K562 (cell line): ENCODE measurements around the gene SMARCC1. TPM values are rescaled to one million over a fixed set of nuclear protein-coding genes. Genes with fewer than 3 reads are reported as not detected.

Experiments
- ATAC-seq: fragments of 200-7000 bp; cut with Tn5 transposase; 3 replicates; pipeline ENCODE4 v1.9.1; 2020; ENCODE audit warnings: moderate library complexity
- BruUV-seq: library from RNA; stranded (reverse); fragments of 400-500 nt; replicated peaks from 2 replicates; lab custom pipeline; 2021; lab: Mats Ljungman, UMichigan
- CTCF ChIA-PET: fragments of 300-600 bp; formaldehyde crosslinking; extraction: SDS; loops from one replicate; lab custom pipeline; 2021; ENCODE audit warnings: low intra/inter-chr PET ratio; lab: Yijun Ruan, JAX
- POLR2A ChIA-PET: fragments of 300-600, 350-650 bp; sonication (Branson Sonifier 250); formaldehyde crosslinking; extraction: SDS; loops from one replicate; lab custom pipeline; 2021; ENCODE audit warnings: antibody characterized with exemption, inconsistent platforms; lab: Yijun Ruan, JAX
- DNase-seq, 4 experiments: peaks; one replicate each; pipeline versions ENCODE4 v3.0.0 to v3.0.0-alpha.2; 2011 to 2018; ENCODE audit warnings: low spot score in 3 of 4, mixed read lengths in 3 of 4; ENCODE audit errors: extremely low read depth in 1 of 4
- FAIRE-seq: peaks from 2 replicates; lab custom pipeline; 2011; peaks lifted over from hg19 to GRCh38; lab: Jason Lieb, UNC
- H2AFZ ChIP-seq: 2 replicates; pipeline ENCODE4 v1.6.0; 2011; ENCODE audit warnings: low read depth, low read length, control low read depth, inconsistent platforms
- H3K27ac ChIP-seq: fragments of 200-600 bp; 3 replicates; pipeline ENCODE4 v1.8.0; 2011; ENCODE audit warnings: low read depth, mild to moderate bottlenecking, control low read depth, inconsistent platforms, low read length, moderate library complexity, mixed read lengths; ENCODE audit errors: extremely low read depth
- H3K27me3 ChIP-seq, 2 experiments: fragments of 300-600 bp in 1 of 2; 2 replicates in 1 of 2; 3 replicates in 1 of 2; pipeline versions ENCODE4 v1.6.0 to v1.8.0; 2011; ENCODE audit warnings: inconsistent platforms in 2 of 2, low read length in 2 of 2, mild to moderate bottlenecking in 1 of 2, mixed read lengths in 1 of 2, moderate library complexity in 1 of 2; ENCODE audit not compliant: control insufficient read depth in 2 of 2, insufficient read depth in 2 of 2
- H3K36me3 ChIP-seq: fragments of 300-600 bp; 3 replicates; pipeline ENCODE4 v1.8.0; 2011; ENCODE audit warnings: mild to moderate bottlenecking, low read length, inconsistent platforms; ENCODE audit not compliant: control insufficient read depth, insufficient read depth
- H3K4me1 ChIP-seq, 2 experiments: fragments of 200-600 bp in 1 of 2; replicated peaks in 1 of 2; 2 replicates in 1 of 2; 3 replicates in 1 of 2; pipeline versions ENCODE4 v1.5.1 to v1.8.0; 2011; ENCODE audit warnings: inconsistent platforms in 2 of 2, low read length in 2 of 2, mild to moderate bottlenecking in 1 of 2, mixed read lengths in 1 of 2, moderate library complexity in 1 of 2; ENCODE audit not compliant: control insufficient read depth in 2 of 2, insufficient read depth in 2 of 2
- H3K4me2 ChIP-seq: 2 replicates; pipeline ENCODE4 v1.6.1; 2011; ENCODE audit warnings: low read length, control low read depth, inconsistent platforms, mixed read lengths; ENCODE audit not compliant: insufficient read depth
- H3K4me3 ChIP-seq: fragments of 200-600 bp; sonication (generic), shearing (Covaris generic); 2 replicates; pipeline ENCODE4 v1.5.1; 2016; ENCODE audit warnings: control low read depth, inconsistent platforms
- H3K79me2 ChIP-seq: fragments of 200-600 bp; 3 replicates; pipeline ENCODE4 v1.8.0; 2011; ENCODE audit warnings: low read length, inconsistent platforms; ENCODE audit not compliant: control insufficient read depth, insufficient read depth
- H3K9ac ChIP-seq, 2 experiments: 2 replicates each; pipeline versions ENCODE4 v1.6.0 to v1.6.1; 2011; ENCODE audit warnings: low read depth in 2 of 2, low read length in 2 of 2, control low read depth in 1 of 2, inconsistent platforms in 1 of 2, mild to moderate bottlenecking in 1 of 2, mixed read lengths in 1 of 2; ENCODE audit not compliant: insufficient read depth in 1 of 2
- H3K9me1 ChIP-seq: one replicate; pipeline ENCODE4 v1.6.0; 2011; ENCODE audit warnings: inconsistent platforms, mild to moderate bottlenecking, low read length, moderate library complexity; ENCODE audit not compliant: control insufficient read depth, insufficient read depth
- H3K9me3 ChIP-seq: replicated peaks from 2 replicates; pipeline ENCODE4 v1.5.1; 2011; ENCODE audit warnings: low read depth, low read length, inconsistent platforms; ENCODE audit not compliant: control insufficient read depth, insufficient read depth
- H4K20me1 ChIP-seq: replicated peaks from 2 replicates; pipeline ENCODE4 v1.6.1; 2011; ENCODE audit warnings: low read length, inconsistent platforms, mixed read lengths; ENCODE audit not compliant: control insufficient read depth, insufficient read depth
- ATF7 ChIP-seq: fragments of 450-650 bp; IDR thresholded peaks from 2 replicates; pipeline ENCODE4 v1.7.1; 2014; ENCODE audit warnings: mild to moderate bottlenecking, moderate library complexity
- FOSL1 ChIP-seq: fragments of 200-800 bp; sonication (Bioruptor generic); conservative IDR thresholded peaks from 2 replicates; pipeline ENCODE4 v1.6.1; 2016; ENCODE audit warnings: missing genetic modification characterization, missing compliant biosample characterization
- HNRNPK ChIP-seq: fragments of 200-400 bp; formaldehyde crosslinking; IDR thresholded peaks from one replicate; pipeline ENCODE4 v1.6.1; 2018; ENCODE audit warnings: mild to moderate bottlenecking, low read depth, low read length; ENCODE audit not compliant: poor library complexity, severe bottlenecking
- JUND ChIP-seq, 2 experiments: IDR thresholded peaks; 2 replicates in 1 of 2; 3 replicates in 1 of 2; pipeline ENCODE4 v1.6.1; 2011; ENCODE audit warnings: borderline replicate concordance in 2 of 2, low read depth in 2 of 2, low read length in 2 of 2, improper control_type of control experiment in 1 of 2, missing biosample characterization in 1 of 2, missing genetic modification characterization in 1 of 2, missing genetic modification reagents in 1 of 2
- MEIS2 ChIP-seq: fragments of 450-650 bp; IDR thresholded peaks from 2 replicates; pipeline ENCODE4 v1.6.1; 2014; ENCODE audit warnings: mild to moderate bottlenecking; ENCODE audit not compliant: partially characterized antibody
- NFIC ChIP-seq: fragments of 450-650 bp; IDR thresholded peaks from 2 replicates; pipeline ENCODE4 v1.6.1; 2017; ENCODE audit warnings: mild to moderate bottlenecking, inconsistent platforms
- NKRF ChIP-seq: fragments of 450-650 bp; IDR thresholded peaks from 2 replicates; pipeline ENCODE4 v1.6.1; 2016; ENCODE audit warnings: borderline replicate concordance
- PBX2 ChIP-seq, 2 experiments: IDR thresholded peaks in 1 of 2; conservative IDR thresholded peaks in 1 of 2; 2 replicates each; pipeline ENCODE4 v1.6.1; 2016; ENCODE audit warnings: low read depth in 2 of 2, mild to moderate bottlenecking in 1 of 2, missing compliant biosample characterization in 1 of 2, missing genetic modification characterization in 1 of 2, moderate library complexity in 1 of 2
- PTBP1 ChIP-seq: fragments of 200-400 bp; formaldehyde crosslinking; IDR thresholded peaks from 2 replicates; pipeline ENCODE4 v1.6.1; 2017; ENCODE audit warnings: low read depth, low read length
- SIX5 ChIP-seq, 2 experiments: IDR thresholded peaks; 2 replicates each; pipeline ENCODE4 v1.6.1; 2011; ENCODE audit warnings: low read length in 2 of 2, borderline replicate concordance in 1 of 2, low read depth in 1 of 2, mild to moderate bottlenecking in 1 of 2, moderate library complexity in 1 of 2; ENCODE audit not compliant: insufficient read depth in 1 of 2
- SMAD4 ChIP-seq: fragments of 250-450 bp; sonication (Bioruptor Pico); conservative IDR thresholded peaks from 2 replicates; pipeline ENCODE4 v1.8.0; 2021; ENCODE audit warnings: inconsistent platforms, mild to moderate bottlenecking, moderate library complexity
- SRF ChIP-seq, 2 experiments: fragments of 250-450, 450-650 bp in 1 of 2; sonication (Bioruptor Pico) in 1 of 2; sonication (generic) in 1 of 2; formaldehyde crosslinking; IDR thresholded peaks; 2 replicates each; pipeline versions ENCODE4 v1.5.0 to v1.5.1; 2020 to 2022; ENCODE audit warnings: mild to moderate bottlenecking in 1 of 2, missing genetic modification reagents in 1 of 2
- TBL1XR1 ChIP-seq, 2 experiments: IDR thresholded peaks; 2 replicates each; pipeline ENCODE4 v1.6.1; 2012; ENCODE audit warnings: improper control_type of control experiment in 2 of 2, low read length in 2 of 2, mild to moderate bottlenecking in 1 of 2
- TEAD4 ChIP-seq, 2 experiments: sonication (generic) in 1 of 2; formaldehyde crosslinking in 1 of 2; IDR thresholded peaks; 2 replicates each; pipeline versions ENCODE4 v1.6.1 to v1.8.0; 2012 to 2022; ENCODE audit warnings: borderline replicate concordance in 1 of 2, inconsistent platforms in 1 of 2, low read length in 1 of 2, mild to moderate bottlenecking in 1 of 2, missing genetic modification reagents in 1 of 2
- in situ Hi-C: fragments of 300-500 bp; cut with MboI; formaldehyde crosslinking; loops from 4 replicates; pipeline ENCODE4 v1.15.0; 2018; ENCODE audit warnings: inconsistent platforms, mixed read lengths
- intact Hi-C: fragments of 100-400 bp; cut with micrococcal nuclease; formaldehyde crosslinking; loops from 2 replicates; pipeline ENCODE4 v1.14.2; 2022
- polyA plus RNA-seq, 8 experiments: library from polyadenylated mRNA; depleted of rRNA in 4 of 8; stranded (reverse) in 5 of 8; unstranded in 3 of 8; fragments of >200 nt; fragmentation: Nextera tagmentation in 2 of 8; fragmentation: Illumina TruSeq in 1 of 8; extraction: Ambion mirVana in 2 of 8; extraction: Trizol in 1 of 8; gene quantifications; 2 replicates each; pipeline versions ENCODE4 v1.2.1 to v1.2.3, GENCODE V29; 2011 to 2014; ENCODE audit warnings: inconsistent platforms in 1 of 8, missing spikeins in 1 of 8
- total RNA-seq, 7 experiments: library from RNA; depleted of rRNA in 6 of 7; stranded (reverse); fragments of >200 nt in 6 of 7; fragmentation: Illumina TruSeq in 2 of 7; extraction: Trizol in 2 of 7; gene quantifications; 2 replicates each; pipeline versions ENCODE4 v1.2.1 to v1.2.3, GENCODE V29; 2011 to 2021; ENCODE audit warnings: low replicate concordance in 1 of 7

The SMARCC1 gene
- total and polyA plus RNA-seq, 9 of the 15 experiments (the other 6 are each of a cell fraction or from before 2014, with no cell fraction given) = 20.7 to 199 (median 66.0) TPM

- TF ChIP-seq NKRF = no peak
Measured at GRCh38 chr3:47612879-47613278, 168.8 kb downstream of the SMARCC1 start (continued).

GRCh38 chr3:47612178-47612577, 169.5 kb downstream of the SMARCC1 start:
- intact Hi-C loops = no loop called here
- ATAC-seq (peak; percentile 45; the same call in 2 of the 3 replicates), DNase-seq (peak in 1 of 4 experiments; percentile 9), FAIRE-seq (peak; percentile 40)
- Histone ChIP-seq H3K27ac (no peak overlapping the region), H3K9me3 (no peaks in the 10 kb centered on the region), H3K36me3 (peaks cover 90% of the 10 kb centered on the region), H3K9ac (no peak overlapping the region), H4K20me1 (no peaks in the 10 kb centered on the region; the same call in 1 of the 2 replicates), H3K9me1 (no peaks in the 10 kb centered on the region), H2AFZ (no peak overlapping the region), H3K4me1 (no peaks in the 10 kb centered on the region), H3K79me2 (no peaks in the 10 kb centered on the region), H3K4me3 (no peak overlapping the region), H3K27me3 (no peaks in the 10 kb centered on the region), H3K4me2 (no peak overlapping the region)
- CTCF ChIA-PET = no interaction called here
- POLR2A ChIA-PET = interaction anchor here (0.6 to 2.2 kb wide), 4 partner anchors 8 to 175 kb away, joined by 3 to 7 read pairs (median 4); no protein-coding TSS in a partner anchor
- BruUV-seq = no TSS peak
- in situ Hi-C loops = no loop called here
- TF ChIP-seq ATF7 = peak; percentile 71
- 0 out of 4 replicates have a peak, but pooled peaks of 1 of the 2 experiments have one; percentile 21 for TF ChIP-seq SRF (CRISPR knock-in tag; IDR thresholded peaks at IDR 0.05)
- TF ChIP-seq FOSL1 (tag) = 0 out of 2 replicates have a peak, but pooled peaks have one; percentile 40
- no peak for TF ChIP-seq HNRNPK
- peak; percentile 40; the same call in 1 of the 2 replicates for TF ChIP-seq NFIC
- TF ChIP-seq TEAD4 (IDR thresholded peaks at IDR 0.05; ENCODE audit: low read length) = peak; percentile 35; the same call in 1 of the 2 replicates
- no peak for TF ChIP-seq TEAD4 (CRISPR knock-in tag; IDR thresholded peaks at IDR 0.05; ENCODE audit: borderline replicate concordance)
- no peak for TF ChIP-seq SMAD4 (CRISPR knock-in tag)
- TF ChIP-seq PBX2 (CRISPR knock-in tag; IDR thresholded peaks at IDR 0.05; ENCODE audit: low read depth) = no peak
- peak; percentile 35; the same call in 1 of the 2 replicates for TF ChIP-seq PBX2 (tag; conservative IDR thresholded peaks at IDR 0.05; ENCODE audit: low read depth)
- peak; percentile 28; the same call in 1 of the 2 replicates for TF ChIP-seq JUND (IDR thresholded peaks at IDR 0.05; ENCODE audit: borderline replicate concordance, low read depth, low read length)
- TF ChIP-seq JUND (tag; IDR thresholded peaks at IDR 0.05; ENCODE audit: borderline replicate concordance, low read depth, low read length) = peak; percentile 79; the same call in 2 of the 3 replicates
- peak in 1 of 2 experiments; percentile 24; a peak in 1 of 4 replicates for TF ChIP-seq TBL1XR1 (IDR thresholded peaks at IDR 0.05; ENCODE audit: low read length in 2 of 2)
- no peak for TF ChIP-seq SIX5 (IDR thresholded peaks at IDR 0.05; ENCODE audit: borderline replicate concordance in 1 of 2, insufficient read depth in 1 of 2, low read depth in 1 of 2, low read length in 2 of 2)
- peak; percentile 41 for TF ChIP-seq MEIS2
- no peak for TF ChIP-seq PTBP1
